ENCODE measurements around the gene VGLL3.

GRCh38 chr3:86938416-86939105 lies 52.4 kb downstream of the VGLL3 start:
- TF ChIP-seq CTCF (IDR thresholded peaks at IDR 0.05; ENCODE audit: insufficient read depth, low read length) (no peak), POLR2AphosphoS5 (IDR thresholded peaks at IDR 0.05; ENCODE audit: low read depth) (no peak), GABPA (IDR thresholded peaks at IDR 0.05; ENCODE audit: low read depth) (no peak), SPI1 (IDR thresholded peaks at IDR 0.05; ENCODE audit: borderline replicate concordance, low read depth) (no peak)
- TF ChIP-seq, protein P1, sequence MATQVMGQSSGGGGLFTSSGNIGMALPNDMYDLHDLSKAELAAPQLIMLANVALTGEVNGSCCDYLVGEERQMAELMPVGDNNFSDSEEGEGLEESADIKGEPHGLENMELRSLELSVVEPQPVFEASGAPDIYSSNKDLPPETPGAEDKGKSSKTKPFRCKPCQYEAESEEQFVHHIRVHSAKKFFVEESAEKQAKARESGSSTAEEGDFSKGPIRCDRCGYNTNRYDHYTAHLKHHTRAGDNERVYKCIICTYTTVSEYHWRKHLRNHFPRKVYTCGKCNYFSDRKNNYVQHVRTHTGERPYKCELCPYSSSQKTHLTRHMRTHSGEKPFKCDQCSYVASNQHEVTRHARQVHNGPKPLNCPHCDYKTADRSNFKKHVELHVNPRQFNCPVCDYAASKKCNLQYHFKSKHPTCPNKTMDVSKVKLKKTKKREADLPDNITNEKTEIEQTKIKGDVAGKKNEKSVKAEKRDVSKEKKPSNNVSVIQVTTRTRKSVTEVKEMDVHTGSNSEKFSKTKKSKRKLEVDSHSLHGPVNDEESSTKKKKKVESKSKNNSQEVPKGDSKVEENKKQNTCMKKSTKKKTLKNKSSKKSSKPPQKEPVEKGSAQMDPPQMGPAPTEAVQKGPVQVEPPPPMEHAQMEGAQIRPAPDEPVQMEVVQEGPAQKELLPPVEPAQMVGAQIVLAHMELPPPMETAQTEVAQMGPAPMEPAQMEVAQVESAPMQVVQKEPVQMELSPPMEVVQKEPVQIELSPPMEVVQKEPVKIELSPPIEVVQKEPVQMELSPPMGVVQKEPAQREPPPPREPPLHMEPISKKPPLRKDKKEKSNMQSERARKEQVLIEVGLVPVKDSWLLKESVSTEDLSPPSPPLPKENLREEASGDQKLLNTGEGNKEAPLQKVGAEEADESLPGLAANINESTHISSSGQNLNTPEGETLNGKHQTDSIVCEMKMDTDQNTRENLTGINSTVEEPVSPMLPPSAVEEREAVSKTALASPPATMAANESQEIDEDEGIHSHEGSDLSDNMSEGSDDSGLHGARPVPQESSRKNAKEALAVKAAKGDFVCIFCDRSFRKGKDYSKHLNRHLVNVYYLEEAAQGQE (IDR thresholded peaks at IDR 0.05; ENCODE audit: insufficient replicate concordance, low read depth): no peak

Data from HL-60 (cell line).